A673 (cell line): ENCODE data around the gene PLCD1.

Experiments used
- CTCF ChIP-seq: fragments of 300-800, 200-600 bp; sonication (generic); conservative IDR thresholded peaks from 2 replicates; pipeline ENCODE4 v1.5.1; 2017; ENCODE audit warnings: low read depth, mild to moderate bottlenecking, antibody characterized with exemption, low read length, moderate library complexity, mixed read lengths
- EZH2 ChIP-seq: fragments of 200-600 bp; sonication (generic); IDR thresholded peaks from 2 replicates; pipeline ENCODE4 v1.6.1; 2017; ENCODE audit warnings: borderline replicate concordance, low read depth, mild to moderate bottlenecking, mixed read lengths, antibody characterized with exemption, low read length; ENCODE audit not compliant: poor library complexity, severe bottlenecking

GRCh38 chr3:37964716-37965115, 64.7 kb downstream of the PLCD1 start:
- TF ChIP-seq CTCF (no peak), EZH2 (no peak)
